Measurements from ENCODE around the gene NKIRAS1. TPM values are rescaled to one million over a fixed set of nuclear protein-coding genes. Genes with fewer than 3 reads are reported as not detected.
A peak's percentile ranks its signal among the peaks of the same experiment; 100 is the strongest.

NKIRAS1 gene
- total RNA-seq, 1 donor from 2014 or later: 8.5 TPM

GRCh38 chr3:23945663-23945912 is 28.8 kb upstream of the NKIRAS1 start:
- H3K4me1 Mint-ChIP-seq (ENCODE audit: low read depth): peaks cover 30% of the 10 kb centered on the region
- peaks cover 2% of the 10 kb centered on the region for H3K36me3 Mint-ChIP-seq (ENCODE audit: insufficient read depth)
- H3K27ac Mint-ChIP-seq: no peak overlapping the region
- DNase-seq (ENCODE audit: low spot score, unreplicated experiment): peak; percentile 97
- H3K27me3 Mint-ChIP-seq: no peaks in the 10 kb centered on the region
- H3K9me3 Mint-ChIP-seq (ENCODE audit: low read depth): no peaks in the 10 kb centered on the region
- peak overlapping the region; percentile 40 for H3K4me3 Mint-ChIP-seq (ENCODE audit: low read depth)
- no peak for TF ChIP-seq CTCF (IDR thresholded peaks at IDR 0.05; ENCODE audit: unreplicated experiment)

GRCh38 chr3:23944861-23945662 is 28.3 kb upstream of the NKIRAS1 start, which contains the start of gene NR1D2:
Gene NR1D2 (plus strand): TSS chr3:23945286. CDS start chr3:23945579, 293 bp downstream.
- H3K27me3 Mint-ChIP-seq: no peaks in the 10 kb centered on the region
- peak within 1 kb of the TSS; percentile 93 for H3K4me3 Mint-ChIP-seq (ENCODE audit: low read depth)
- H3K27ac Mint-ChIP-seq: peak within 1 kb of the TSS; percentile 99
- peaks cover 26% of the 10 kb centered on the region for H3K4me1 Mint-ChIP-seq (ENCODE audit: low read depth)
- DNase-seq (ENCODE audit: low spot score, unreplicated experiment): peak; percentile 71
- TF ChIP-seq CTCF (IDR thresholded peaks at IDR 0.05; ENCODE audit: unreplicated experiment): no peak
- H3K36me3 Mint-ChIP-seq (ENCODE audit: insufficient read depth): peaks cover 2% of the 10 kb centered on the region
- no peaks in the 10 kb centered on the region for H3K9me3 Mint-ChIP-seq (ENCODE audit: low read depth)

- H3K4me3 Mint-ChIP-seq (ENCODE audit: low read depth): peak overlapping the region; percentile 87
- H3K4me1 Mint-ChIP-seq (ENCODE audit: low read depth): peaks cover 19% of the 10 kb centered on the region
- H3K36me3 Mint-ChIP-seq (ENCODE audit: insufficient read depth): peaks cover 2% of the 10 kb centered on the region
- H3K9me3 Mint-ChIP-seq (ENCODE audit: low read depth): no peaks in the 10 kb centered on the region
- H3K27ac Mint-ChIP-seq: peak overlapping the region; percentile 96
- H3K27me3 Mint-ChIP-seq: no peaks in the 10 kb centered on the region
- no peak for TF ChIP-seq CTCF (IDR thresholded peaks at IDR 0.05; ENCODE audit: unreplicated experiment)
- no peak for DNase-seq (ENCODE audit: low spot score, unreplicated experiment)
These were observed 27.4 kb upstream of the NKIRAS1 start for GRCh38 chr3:23944007-23944783.

GRCh38 chr3:23942546-23942945 is 25.8 kb upstream of the NKIRAS1 start:
- no peak for DNase-seq (ENCODE audit: low spot score, unreplicated experiment)
- TF ChIP-seq CTCF (IDR thresholded peaks at IDR 0.05; ENCODE audit: unreplicated experiment): no peak
- Mint-ChIP-seq H3K27me3 (no peaks in the 10 kb centered on the region), H3K4me1 (ENCODE audit: low read depth) (peaks cover 16% of the 10 kb centered on the region), H3K27ac (no peak overlapping the region), H3K36me3 (ENCODE audit: insufficient read depth) (no peaks in the 10 kb centered on the region), H3K4me3 (ENCODE audit: low read depth) (no peak overlapping the region), H3K9me3 (ENCODE audit: low read depth) (no peaks in the 10 kb centered on the region)

GRCh38 chr3:23941440-23941839 is 24.6 kb upstream of the NKIRAS1 start:
- H3K27ac Mint-ChIP-seq: no peak overlapping the region
- TF ChIP-seq CTCF (IDR thresholded peaks at IDR 0.05; ENCODE audit: unreplicated experiment): no peak
- H3K27me3 Mint-ChIP-seq: no peaks in the 10 kb centered on the region
- DNase-seq (ENCODE audit: low spot score, unreplicated experiment): no peak
- no peak overlapping the region for H3K4me3 Mint-ChIP-seq (ENCODE audit: low read depth)
- H3K36me3 Mint-ChIP-seq (ENCODE audit: insufficient read depth): no peaks in the 10 kb centered on the region
- H3K4me1 Mint-ChIP-seq (ENCODE audit: low read depth): peaks cover 11% of the 10 kb centered on the region
- H3K9me3 Mint-ChIP-seq (ENCODE audit: low read depth): no peaks in the 10 kb centered on the region
